ENCODE results near the gene TMEM87B.

- TF ChIP-seq CTCF (IDR thresholded peaks at IDR 0.05) = no peak
- no peak for TF ChIP-seq POLR2A (IDR thresholded peaks at IDR 0.05)
Measured at GRCh38 chr2:112095681-112096080, 40.6 kb downstream of the TMEM87B start.

All from heart left ventricle (tissue), 13 donors.